B cell (primary cell): ENCODE measurements around the gene FAM186B. TPM values are rescaled to one million over a fixed set of nuclear protein-coding genes. Genes with fewer than 3 reads are reported as not detected.

Source experiments
- ATAC-seq: fragments of 200-7000 bp; cut with Tn5 transposase; one replicate; pipeline ENCODE4 v1.10.0; 2021; ENCODE audit warnings: low read depth, mild to moderate bottlenecking, moderate number of reproducible peaks, moderate library complexity
- CTCF ChIA-PET: fragments of 350-600 bp; sonication (Branson Sonifier 250); formaldehyde crosslinking; loops from one replicate; lab custom pipeline; 2021; ENCODE audit warnings: antibody characterized with exemption, inconsistent platforms; lab: Charles Lee
- POLR2A ChIA-PET: fragments of 350-600 bp; sonication (Branson Sonifier 250); formaldehyde crosslinking; loops from one replicate; lab custom pipeline; 2021; ENCODE audit warnings: antibody characterized with exemption; lab: Charles Lee
- DNase-seq: peaks from one replicate; pipeline ENCODE4 v3.0.0; 2013
- H2AFZ ChIP-seq: 2 replicates; pipeline ENCODE4 v1.6.1; 2012; ENCODE audit warnings: mild to moderate bottlenecking, low read depth, low read length; ENCODE audit not compliant: insufficient read depth, poor library complexity, severe bottlenecking
- H3K27ac ChIP-seq, 2 donors: 1 replicate in 1 of 2; 2 replicates in 1 of 2; pipeline ENCODE4 v1.5.1; 2012 to 2013; ENCODE audit warnings: low read length in 2 of 2, mild to moderate bottlenecking in 2 of 2, moderate library complexity in 1 of 2
- H3K27me3 ChIP-seq, 4 experiments: fragments of 200-600 bp in 1 of 4; sonication (generic) in 1 of 4; replicated peaks in 1 of 4; 1 replicate in 2 of 4; 2 replicates in 2 of 4; pipeline versions ENCODE4 v1.6.1 to v1.7.0; 2013 to 2016; ENCODE audit warnings: low read length in 3 of 4, mild to moderate bottlenecking in 2 of 4, mixed read lengths in 1 of 4, moderate library complexity in 1 of 4; ENCODE audit not compliant: insufficient read depth in 4 of 4, control insufficient read depth in 3 of 4; ENCODE audit errors: control extremely low read depth in 1 of 4
- H3K36me3 ChIP-seq, 2 experiments: replicated peaks in 1 of 2; 1 replicate in 1 of 2; 2 replicates in 1 of 2; pipeline versions ENCODE4 v1.6.1 to v1.7.1; 2013; ENCODE audit warnings: low read length in 1 of 2; ENCODE audit not compliant: insufficient read depth in 2 of 2, control insufficient read depth in 1 of 2; ENCODE audit errors: control extremely low read depth in 1 of 2, extremely low read depth in 1 of 2
- H3K4me1 ChIP-seq, 2 donors: fragments of 200-600 bp in 1 of 2; sonication (generic) in 1 of 2; 1 replicate in 1 of 2; 2 replicates in 1 of 2; pipeline versions ENCODE4 v1.5.1 to v1.6.1; 2013 to 2017; ENCODE audit warnings: low read length in 2 of 2; ENCODE audit not compliant: control insufficient read depth in 2 of 2, insufficient read depth in 2 of 2
- H3K4me2 ChIP-seq: replicated peaks from 2 replicates; pipeline ENCODE3; 2012; ENCODE audit warnings: mild to moderate bottlenecking, low read depth, low read length; ENCODE audit not compliant: poor library complexity, severe bottlenecking
- H3K4me3 ChIP-seq, 5 experiments: fragments of 200-600 bp in 1 of 5; sonication (generic) in 1 of 5; 1 replicate in 3 of 5; 2 replicates in 2 of 5; pipeline versions ENCODE4 v1.5.1 to v1.7.0; 2011 to 2016; ENCODE audit warnings: low read length in 4 of 5, mild to moderate bottlenecking in 4 of 5, low read depth in 2 of 5, control low read depth in 1 of 5, moderate library complexity in 1 of 5; ENCODE audit not compliant: insufficient read depth in 1 of 5; ENCODE audit errors: control extremely low read depth in 1 of 5, extremely low read depth in 1 of 5
- H3K79me2 ChIP-seq: fragments of 200-600 bp; sonication (generic); one replicate; pipeline ENCODE4 v1.6.0; 2016; ENCODE audit warnings: low read length; ENCODE audit not compliant: control insufficient read depth, insufficient read depth
- H3K9ac ChIP-seq: fragments of 200-600 bp; sonication (generic); 2 replicates; pipeline ENCODE4 v1.6.1; 2017; ENCODE audit warnings: mild to moderate bottlenecking, low read length, moderate library complexity
- H3K9me3 ChIP-seq, 3 donors: one replicate each; pipeline versions ENCODE4 v1.6.1 to v1.7.1; 2013; ENCODE audit warnings: low read length in 2 of 3; ENCODE audit not compliant: control insufficient read depth in 2 of 3, insufficient read depth in 1 of 3; ENCODE audit errors: control extremely low read depth in 1 of 3
- H4K20me1 ChIP-seq: 2 replicates; pipeline ENCODE4 v1.6.0; 2012; ENCODE audit warnings: mild to moderate bottlenecking, low read length; ENCODE audit not compliant: insufficient read depth, control insufficient read depth, poor library complexity, severe bottlenecking
- H3K27ac Mint-ChIP-seq: one replicate; pipeline ENCODE4 v1.8.0; 2021; ENCODE audit warnings: mixed read lengths
- H3K27me3 Mint-ChIP-seq: one replicate; pipeline ENCODE4 v1.8.0; 2021; ENCODE audit warnings: mixed read lengths
- H3K4me1 Mint-ChIP-seq: one replicate; pipeline ENCODE4 v1.8.0; 2021; ENCODE audit warnings: mixed read lengths
- H3K4me3 Mint-ChIP-seq: one replicate; pipeline ENCODE4 v1.8.0; 2021; ENCODE audit warnings: mixed read lengths
- H3K9me3 Mint-ChIP-seq: one replicate; pipeline ENCODE4 v1.8.0; 2022; ENCODE audit warnings: mixed read lengths; ENCODE audit not compliant: insufficient read depth
- EZH2 ChIP-seq: IDR thresholded peaks from 2 replicates; pipeline ENCODE4 v1.6.1; 2012; ENCODE audit warnings: borderline replicate concordance, low read depth, mild to moderate bottlenecking, moderate library complexity, low read length; ENCODE audit not compliant: insufficient read depth, poor library complexity, severe bottlenecking
- WGBS: methylation state at CpG from one replicate; pipeline ENCODE4 v1.1.5; 2013; ENCODE audit warnings: missing lambda C conversion rate; ENCODE audit not compliant: insufficient coverage; 5-methylcytosine and 5-hydroxymethylcytosine counted together
- intact Hi-C: fragments of 100-400 bp; cut with micrococcal nuclease; formaldehyde crosslinking; loops from one replicate; pipeline ENCODE4 v1.10.0; 2022
- polyA plus RNA-seq: library from polyadenylated mRNA; depleted of rRNA; stranded (reverse); fragments of >200 nt; gene quantifications from 2 replicates; pipeline ENCODE4 v1.2.3, GENCODE V29; 2012
- total RNA-seq, 2 donors: library from RNA; stranded (reverse); fragments of 120-200 nt in 1 of 2; gene quantifications; 1 replicate in 1 of 2; 2 replicates in 1 of 2; pipeline versions ENCODE4 v1.2.3 to v1.2.4, GENCODE V29; 2013 to 2022
- TF ChIP-seq, protein P1 (sequence below): fragments of 200-600 bp; IDR thresholded peaks from one replicate; pipeline ENCODE4 v1.8.0; 2022; ENCODE audit warnings: antibody characterized with exemption, mild to moderate bottlenecking

FAM186B gene
- total and polyA plus RNA-seq, 2 donors (not counting 1 experiment from before 2014, with no cell fraction given) = 0.13 to 0.47 TPM

DNA sequence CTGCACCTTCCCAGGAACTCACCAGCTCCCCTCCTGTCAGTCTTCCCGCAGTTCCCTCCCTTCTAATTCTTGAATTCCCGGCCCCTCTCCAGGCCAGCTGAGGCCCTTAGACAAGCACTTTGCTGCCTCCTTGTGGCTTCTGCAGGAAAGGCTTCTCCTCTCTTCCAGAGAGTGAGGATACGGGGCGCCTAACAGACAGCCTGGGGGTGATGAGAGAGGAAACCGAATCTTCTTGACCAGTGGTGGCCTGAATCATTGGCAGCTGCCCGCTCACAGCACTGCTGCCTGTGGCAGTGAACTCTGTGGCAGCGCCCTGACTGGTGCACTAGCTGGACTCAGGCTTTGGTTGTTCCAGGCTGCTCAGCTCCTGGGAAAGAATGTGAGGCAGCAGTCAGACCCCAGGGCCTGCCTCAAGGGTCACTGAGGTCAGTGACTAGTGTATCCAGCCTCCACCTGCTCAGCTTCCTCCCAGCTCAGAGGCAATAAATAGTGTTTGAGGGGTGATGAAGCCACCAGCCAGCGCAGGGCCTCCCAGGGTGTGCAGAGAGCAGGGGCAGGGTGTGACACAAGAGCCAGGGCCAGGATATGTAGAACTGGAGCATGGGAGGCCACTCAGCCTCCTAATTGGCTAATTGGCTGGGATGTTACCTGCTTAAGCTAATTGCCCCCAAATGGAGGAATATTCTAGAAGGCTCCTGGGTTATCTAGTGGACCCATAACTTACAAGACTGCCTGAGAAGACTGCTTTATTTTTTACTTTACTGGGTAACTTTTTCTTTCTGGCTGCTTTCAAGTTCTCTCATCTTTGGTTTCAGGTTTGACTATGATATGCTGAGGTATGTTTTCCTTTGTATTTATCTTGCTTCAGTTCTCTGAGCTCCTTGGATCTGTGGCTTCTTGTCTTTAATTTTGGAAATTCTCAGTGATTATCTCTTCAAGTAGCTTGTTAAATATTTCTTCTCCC is 24.6 kb downstream of the FAM186B start:
- POLR2A ChIA-PET = no interaction called here
- Mint-ChIP-seq H3K9me3 (no peaks in the 10 kb centered on the region), H3K27ac (no peak overlapping the region), H3K4me1 (peaks cover 5% of the 10 kb centered on the region), H3K4me3 (no peak overlapping the region), H3K27me3 (no peaks in the 10 kb centered on the region)
- WGBS = 67% methylated on average over 7 of the region's 8 CpGs
- Histone ChIP-seq H4K20me1 (peaks cover 15% of the 10 kb centered on the region), H3K27me3 (no peaks in the 10 kb centered on the region), H2AFZ (no peak overlapping the region), H3K9me3 (no peaks in the 10 kb centered on the region), H3K27ac (no peak overlapping the region), H3K36me3 (peaks cover 0 to 16% of the 10 kb centered on the region in 2 experiments), H3K4me2 (no peak overlapping the region), H3K9ac (no peak overlapping the region), H3K4me1 (no peaks in the 10 kb centered on the region), H3K79me2 (peaks cover 8% of the 10 kb centered on the region), H3K4me3 (no peak overlapping the region)
- peak; percentile 61 for ATAC-seq
- CTCF ChIA-PET = interaction anchor here (0.6 to 3.9 kb wide), 12 partner anchors 9 to 292 kb away, joined by 3 to 34 read pairs (median 3); partner anchors contain the start of gene PRPF40B
- TF ChIP-seq, protein P1, sequence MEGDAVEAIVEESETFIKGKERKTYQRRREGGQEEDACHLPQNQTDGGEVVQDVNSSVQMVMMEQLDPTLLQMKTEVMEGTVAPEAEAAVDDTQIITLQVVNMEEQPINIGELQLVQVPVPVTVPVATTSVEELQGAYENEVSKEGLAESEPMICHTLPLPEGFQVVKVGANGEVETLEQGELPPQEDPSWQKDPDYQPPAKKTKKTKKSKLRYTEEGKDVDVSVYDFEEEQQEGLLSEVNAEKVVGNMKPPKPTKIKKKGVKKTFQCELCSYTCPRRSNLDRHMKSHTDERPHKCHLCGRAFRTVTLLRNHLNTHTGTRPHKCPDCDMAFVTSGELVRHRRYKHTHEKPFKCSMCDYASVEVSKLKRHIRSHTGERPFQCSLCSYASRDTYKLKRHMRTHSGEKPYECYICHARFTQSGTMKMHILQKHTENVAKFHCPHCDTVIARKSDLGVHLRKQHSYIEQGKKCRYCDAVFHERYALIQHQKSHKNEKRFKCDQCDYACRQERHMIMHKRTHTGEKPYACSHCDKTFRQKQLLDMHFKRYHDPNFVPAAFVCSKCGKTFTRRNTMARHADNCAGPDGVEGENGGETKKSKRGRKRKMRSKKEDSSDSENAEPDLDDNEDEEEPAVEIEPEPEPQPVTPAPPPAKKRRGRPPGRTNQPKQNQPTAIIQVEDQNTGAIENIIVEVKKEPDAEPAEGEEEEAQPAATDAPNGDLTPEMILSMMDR = peak; percentile 70
- no peak for TF ChIP-seq EZH2
- peak; percentile 60 for DNase-seq
- intact Hi-C loops = loop anchor here (1.0 to 5.0 kb wide), 3 partner anchors 42 to 294 kb away; partner anchors contain the start of gene PRPF40B
